Posterior vena cava (tissue), 2 donors: ENCODE measurements around the gene MISP3. TPM values are rescaled to one million over a fixed set of nuclear protein-coding genes. Genes with fewer than 3 reads are reported as not detected.
"Not testable (repeated sequence)": the region's sequence is repeated elsewhere in the genome, so short reads cannot be mapped to it uniquely, and the experiment has no call there.

Experiments used
- DNase-seq: peaks from one replicate; pipeline ENCODE4 v3.0.0-alpha.2; 2020; ENCODE audit warnings: low spot score
- intact Hi-C, 2 donors: fragments of 100-400 bp; cut with DNase I; formaldehyde crosslinking; loops; one replicate each; pipeline versions ENCODE4 v1.14.1 to v1.14.2; 2022 to 2023
- long read RNA-seq, 2 donors: library from polyadenylated mRNA; unstranded; transcript quantifications; one replicate each; pipeline ENCODE4 v2.0.0, GENCODE V29; 2020 to 2021
- total RNA-seq, 2 donors: library from RNA; stranded (reverse); fragmentation: NEBNext Ultra II Directional; extraction: Animal tissue kit (Norgen Biotek cat#: 25700); gene quantifications; one replicate each; pipeline ENCODE4 v1.2.1, GENCODE V29; 2021
- donor health status: DM: yes; HTN: yes; CAD: no.
- donor health status: DM: yes; HTN: yes; CAD: no.

Gene MISP3
- total RNA-seq = 1 to 10 TPM; 1.0 to 1.4 TPM
- long read RNA-seq, donor 1 = 0 reads
- long read RNA-seq, donor 2, partial matches to known transcripts = 1 of 1 reads
- long read RNA-seq, donor 2, other reads (novel, unspliced or antisense) = 0 of 1 reads

DNA sequence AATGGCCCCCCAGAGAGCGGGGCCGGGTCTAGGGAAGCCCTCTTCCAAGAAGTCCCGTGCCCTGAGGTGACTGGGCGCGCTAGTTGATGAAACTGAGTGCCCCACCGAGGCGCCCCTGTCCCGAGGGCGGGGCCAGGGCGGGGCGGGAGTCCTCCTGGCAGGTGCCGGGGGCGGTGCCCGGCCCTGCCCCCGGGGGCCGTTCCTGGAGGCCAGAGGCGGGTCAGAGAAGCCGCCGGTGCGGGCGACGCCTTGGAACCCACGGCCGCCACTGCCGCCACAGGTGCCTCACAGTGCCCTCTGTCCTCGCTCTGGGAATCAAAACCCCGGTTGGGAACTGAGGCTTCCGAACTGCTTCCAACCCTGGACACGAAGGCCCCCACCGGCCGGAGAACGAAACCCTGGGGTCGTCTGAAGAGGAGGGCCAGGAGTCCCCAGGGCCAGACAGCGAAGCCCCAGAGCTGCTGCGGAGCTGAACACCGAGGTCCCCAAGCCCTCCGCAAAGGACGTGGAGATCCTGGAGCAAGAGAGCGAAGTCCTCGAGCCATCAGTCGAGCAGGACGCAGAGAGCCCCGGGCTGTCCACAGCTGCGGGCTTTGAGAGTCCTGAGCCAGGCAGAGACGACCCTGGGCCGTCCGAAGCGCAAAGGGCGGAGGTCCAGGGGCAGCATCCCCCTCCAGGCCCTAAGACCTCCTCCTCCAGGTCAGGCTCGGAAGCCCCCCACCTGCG, at the start of gene MISP3:
MISP3 (plus strand) TSS at position 252 of the 726 bp plus-strand sequence. CDS start 524 bp downstream, outside the sequence.
- DNase-seq = no peak
- intact Hi-C loops = loop anchor here (1.0 to 5.0 kb wide), 3 partner anchors 190 to 470 kb away; no protein-coding TSS in a partner anchor

GRCh38 chr19:14023404-14024235, 49.0 kb upstream of the MISP3 start:
- DNase-seq = peak; percentile 83
- intact Hi-C loops = no loop called here

GRCh38 chr19:14026652-14027192, 45.9 kb upstream of the MISP3 start:
- intact Hi-C loops, DNase-seq: not testable (repeated sequence)

DNA sequence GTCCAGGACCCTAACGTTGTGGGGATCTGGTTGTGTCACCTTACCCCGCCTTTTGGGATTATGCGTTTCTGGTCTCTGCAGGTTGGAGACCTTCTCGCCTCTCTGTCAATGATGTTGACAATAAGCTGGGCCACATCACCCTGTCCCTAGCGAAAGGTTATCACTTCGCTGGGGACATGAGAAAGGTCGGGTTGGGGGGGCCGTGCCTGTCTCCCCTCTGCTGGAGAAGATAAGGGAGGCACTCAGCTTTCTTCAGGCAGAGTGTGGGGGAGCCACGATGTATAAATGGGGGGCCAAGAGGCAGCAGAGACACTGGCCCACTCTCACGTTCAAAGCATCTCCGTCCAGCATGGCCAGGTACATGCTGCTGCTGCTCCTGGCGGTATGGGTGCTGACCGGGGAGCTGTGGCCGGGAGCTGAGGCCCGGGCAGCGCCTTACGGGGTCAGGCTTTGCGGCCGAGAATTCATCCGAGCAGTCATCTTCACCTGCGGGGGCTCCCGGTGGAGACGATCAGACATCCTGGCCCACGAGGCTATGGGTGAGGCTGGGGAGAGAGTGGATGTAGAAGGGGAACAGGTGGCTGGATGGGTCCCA, 44.6 kb upstream of the MISP3 start, which contains the start of gene RLN3:
RLN3 (plus strand) TSS at position 293 of the 595 bp plus-strand sequence; CDS start at position 350, 57 bp downstream.
- DNase-seq = no peak
- intact Hi-C loops = no loop called here

- no peak for DNase-seq
- intact Hi-C loops = no loop called here
Observed at GRCh38 chr19:14028901-14029300, 43.7 kb upstream of the MISP3 start.

DNA sequence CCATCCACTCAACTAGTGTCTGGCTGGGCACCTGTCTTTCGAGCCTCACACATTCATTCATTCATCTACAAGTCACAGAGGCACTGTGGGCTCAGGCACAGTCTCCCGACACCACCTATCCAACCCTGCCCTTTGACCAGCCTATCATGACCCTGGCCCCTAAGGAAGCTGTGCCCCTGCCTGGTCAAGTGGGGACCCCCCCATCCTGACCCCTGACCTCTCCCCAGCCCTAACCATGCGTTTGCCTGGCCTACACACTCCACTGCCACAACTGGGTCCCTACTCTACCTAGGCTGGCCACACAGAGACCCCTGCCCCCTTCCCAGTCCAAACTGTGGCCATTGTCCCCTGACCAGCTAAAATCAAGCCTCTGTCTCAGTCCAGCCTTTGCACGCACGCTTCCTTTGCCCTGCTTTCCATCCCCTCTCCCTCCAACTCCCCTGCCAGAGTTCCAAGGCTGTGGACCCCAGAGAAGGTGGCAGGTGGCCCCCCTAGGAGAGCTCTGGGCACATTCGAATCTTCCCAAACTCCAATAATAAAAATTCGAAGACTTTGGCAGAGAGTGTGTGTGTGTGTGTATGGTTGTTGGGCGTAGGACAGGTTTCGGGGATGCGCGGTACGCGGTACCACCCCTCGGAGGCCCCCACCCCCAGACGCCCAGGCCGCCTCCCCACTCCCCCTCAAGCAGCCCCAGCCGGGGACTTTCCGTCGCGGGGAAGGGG, 41.4 kb upstream of the MISP3 start:
- DNase-seq = no peak
- intact Hi-C loops = no loop called here

DNA sequence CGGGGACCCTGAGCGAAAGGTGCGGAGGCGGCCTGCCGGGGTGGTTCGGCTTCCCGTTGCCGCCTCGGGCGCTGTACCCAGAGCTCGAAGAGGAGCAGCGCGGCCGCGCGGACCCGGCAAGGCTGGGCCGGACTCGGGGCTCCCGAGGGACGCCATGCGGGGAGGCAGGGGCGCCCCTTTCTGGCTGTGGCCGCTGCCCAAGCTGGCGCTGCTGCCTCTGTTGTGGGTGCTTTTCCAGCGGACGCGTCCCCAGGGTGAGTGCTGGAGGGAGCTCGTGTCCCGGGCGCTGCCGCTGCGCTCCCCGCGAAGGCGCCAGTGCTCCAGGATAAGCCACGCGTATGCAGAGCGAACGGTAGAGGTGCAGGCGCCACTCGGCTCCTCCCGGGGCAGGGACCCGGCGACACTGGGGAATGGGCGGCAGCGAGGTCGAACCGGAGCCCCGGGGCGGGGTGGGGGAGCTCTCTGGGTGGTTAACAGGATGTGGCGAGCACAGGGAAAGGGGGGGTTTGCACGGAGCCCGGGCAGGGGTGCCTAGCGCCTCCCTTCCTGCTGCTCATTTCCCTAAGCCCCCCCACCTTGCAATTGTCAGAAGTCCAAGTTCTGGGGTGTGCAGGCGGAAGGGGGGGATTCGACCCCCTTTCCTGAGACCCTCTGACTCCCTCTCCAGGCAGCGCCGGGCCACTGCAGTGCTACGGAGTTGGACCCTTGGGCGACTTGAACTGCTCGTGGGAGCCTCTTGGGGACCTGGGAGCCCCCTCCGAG, 40.7 kb upstream of the MISP3 start, which contains the start of gene IL27RA:
IL27RA (plus strand) TSS at position 44 of the 762 bp plus-strand sequence; CDS start at position 155, 111 bp downstream.
- DNase-seq = peak; percentile 84
- intact Hi-C loops = no loop called here

- intact Hi-C loops = no loop called here
- no peak for DNase-seq
Observed at GRCh38 chr19:14033946-14034345, 38.6 kb upstream of the MISP3 start.

- DNase-seq, intact Hi-C loops: not testable (repeated sequence)
Observed at GRCh38 chr19:14035159-14035558, 37.4 kb upstream of the MISP3 start.

GRCh38 chr19:14035706-14036105, 36.9 kb upstream of the MISP3 start:
- DNase-seq = no peak
- intact Hi-C loops = no loop called here

DNA sequence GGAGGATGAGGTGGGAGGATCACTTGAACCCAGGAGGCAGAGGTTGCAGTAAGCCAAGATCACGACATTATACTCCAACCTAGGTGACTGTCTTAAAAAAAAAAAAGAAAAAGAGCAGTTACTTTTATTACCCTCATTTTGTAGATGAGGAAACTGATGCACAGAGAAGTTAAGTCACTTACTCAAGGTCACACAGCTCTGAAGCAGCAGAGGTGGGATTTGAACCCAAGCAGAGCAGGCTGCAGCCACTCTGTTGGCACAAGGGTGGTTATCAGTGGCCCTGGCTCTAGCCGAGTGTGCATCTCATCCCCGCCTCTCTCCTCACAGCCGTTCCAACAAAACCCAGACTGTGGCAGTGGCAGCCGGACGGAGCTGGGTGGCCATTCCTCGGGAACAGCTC, 33.4 kb upstream of the MISP3 start:
- DNase-seq = no peak
- intact Hi-C loops = no loop called here

- DNase-seq, intact Hi-C loops: not testable (repeated sequence)
Observed at GRCh38 chr19:14042659-14043608, 29.7 kb upstream of the MISP3 start.

DNA sequence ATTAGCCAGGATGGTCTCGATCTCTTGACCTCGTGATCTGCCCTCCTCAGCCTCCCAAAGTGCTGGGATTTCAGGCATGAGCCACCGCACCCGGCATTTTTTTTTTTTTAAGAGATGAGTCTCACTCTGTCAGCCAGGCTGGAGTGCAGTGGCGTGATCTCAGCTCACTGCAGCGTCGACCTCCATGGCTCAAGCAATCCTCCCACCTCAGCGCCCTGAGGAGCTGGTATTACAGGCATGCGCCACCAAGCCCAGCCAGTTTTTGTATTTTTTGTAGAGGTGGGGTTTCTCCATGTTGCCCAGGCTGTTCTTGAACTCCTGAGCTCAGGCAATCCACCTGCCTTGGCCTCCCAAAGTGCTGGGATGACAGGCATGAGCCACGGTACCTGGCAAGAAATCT, 24.7 kb upstream of the MISP3 start:
- DNase-seq, intact Hi-C loops: not testable (repeated sequence)

DNA sequence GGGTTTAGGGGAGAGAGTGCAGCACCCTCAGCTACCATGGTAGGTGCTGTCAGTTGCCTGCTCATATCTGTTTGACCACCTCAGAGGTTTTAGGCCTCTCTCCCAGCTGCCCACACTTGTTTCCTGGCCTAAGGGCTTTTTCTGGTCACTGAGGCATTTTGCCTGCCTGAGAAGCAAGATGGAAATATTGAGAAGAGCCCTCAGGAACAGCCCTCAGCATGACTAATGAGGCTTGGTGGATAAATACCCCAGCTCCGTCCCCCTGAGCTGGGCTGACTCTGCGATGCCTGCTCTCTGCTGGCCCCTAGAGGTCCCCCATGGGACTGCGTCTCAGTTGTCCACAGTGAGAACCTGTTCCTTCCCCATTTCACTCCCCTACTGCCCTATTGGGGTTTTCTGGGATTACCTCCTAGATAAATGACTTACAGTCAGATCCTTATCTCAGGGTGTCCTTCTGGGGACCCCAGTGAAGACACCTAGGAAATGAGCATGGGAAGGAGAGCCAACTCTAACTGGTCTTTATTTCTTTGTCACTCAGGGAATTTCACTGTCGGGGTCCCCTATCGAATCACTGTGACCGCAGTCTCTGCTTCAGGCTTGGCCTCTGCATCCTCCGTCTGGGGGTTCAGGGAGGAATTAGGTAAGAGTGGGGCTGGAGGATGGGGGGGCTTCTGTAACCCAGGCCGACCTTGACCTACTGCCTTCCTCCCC, 24.0 kb upstream of the MISP3 start:
- intact Hi-C loops = no loop called here
- no peak for DNase-seq

GRCh38 chr19:14050512-14050911, 22.1 kb upstream of the MISP3 start:
- DNase-seq = no peak
- intact Hi-C loops = no loop called here

GRCh38 chr19:14050961-14051360, 21.6 kb upstream of the MISP3 start:
- intact Hi-C loops, DNase-seq: not testable (repeated sequence)
